Measurements from ENCODE around the gene KCNJ10.

Gene KCNJ10

DNA sequence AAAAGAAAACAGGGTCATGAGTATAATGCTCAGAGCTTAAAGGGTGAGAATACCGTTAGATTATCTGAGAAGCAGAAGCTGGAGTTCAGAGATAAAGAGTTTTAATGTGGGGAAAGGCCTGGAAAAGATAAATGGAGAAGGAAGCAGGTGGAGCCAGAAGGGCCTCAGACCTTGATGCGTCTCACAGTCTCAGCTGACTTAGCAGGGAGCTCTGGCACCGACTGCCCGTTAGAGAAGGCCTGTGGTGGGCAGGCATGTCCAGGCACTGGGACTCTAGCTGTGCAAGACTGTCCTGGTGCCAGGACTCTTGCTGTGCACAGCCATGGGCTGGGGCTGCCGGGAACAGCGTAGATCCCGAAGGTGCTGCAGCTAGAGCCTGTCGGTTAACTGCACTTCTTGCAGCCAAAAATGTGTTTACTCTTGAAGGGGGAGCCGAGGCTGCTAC is 112.1 kb downstream of the KCNJ10 start:
- Mint-ChIP-seq H3K9me3 (no peaks in the 10 kb centered on the region), H3K36me3 (ENCODE audit: insufficient read depth) (no peaks in the 10 kb centered on the region), H3K27me3 (peaks cover 31 to 41% of the 10 kb centered on the region in 2 donors), H3K4me1 (ENCODE audit: low read depth in 2 of 2) (no peaks in the 10 kb centered on the region), H3K27ac (no peak overlapping the region), H3K4me3 (no peak overlapping the region)
- ATAC-seq (replicated peaks) (no peak), DNase-seq (no peak)

DNA sequence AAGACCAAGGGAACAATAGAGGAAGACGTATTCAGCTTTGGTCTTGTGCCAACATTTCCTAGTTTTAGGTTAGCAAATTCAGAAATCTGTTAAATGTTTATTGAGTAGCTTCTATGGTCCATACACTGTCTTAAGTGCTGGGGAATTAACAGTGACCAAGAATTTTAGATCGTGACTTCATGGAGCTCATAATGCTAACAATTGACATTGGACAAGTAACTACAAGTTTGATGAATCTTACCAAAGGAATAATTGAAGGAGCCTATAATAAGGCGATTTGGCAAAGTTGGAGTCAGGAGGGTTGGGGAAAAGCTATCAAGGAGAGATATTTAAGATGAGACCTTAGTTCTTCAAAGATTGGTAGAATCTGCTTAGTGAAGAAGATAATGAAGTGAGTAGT is 114.5 kb downstream of the KCNJ10 start:
- Mint-ChIP-seq H3K27ac (no peak overlapping the region), H3K27me3 (peaks cover 47 to 65% of the 10 kb centered on the region in 2 donors), H3K4me3 (no peak overlapping the region), H3K4me1 (ENCODE audit: low read depth in 2 of 2) (no peaks in the 10 kb centered on the region), H3K9me3 (no peaks in the 10 kb centered on the region), H3K36me3 (ENCODE audit: insufficient read depth) (no peaks in the 10 kb centered on the region)
- ATAC-seq (replicated peaks) (no peak), DNase-seq (no peak)

DNA sequence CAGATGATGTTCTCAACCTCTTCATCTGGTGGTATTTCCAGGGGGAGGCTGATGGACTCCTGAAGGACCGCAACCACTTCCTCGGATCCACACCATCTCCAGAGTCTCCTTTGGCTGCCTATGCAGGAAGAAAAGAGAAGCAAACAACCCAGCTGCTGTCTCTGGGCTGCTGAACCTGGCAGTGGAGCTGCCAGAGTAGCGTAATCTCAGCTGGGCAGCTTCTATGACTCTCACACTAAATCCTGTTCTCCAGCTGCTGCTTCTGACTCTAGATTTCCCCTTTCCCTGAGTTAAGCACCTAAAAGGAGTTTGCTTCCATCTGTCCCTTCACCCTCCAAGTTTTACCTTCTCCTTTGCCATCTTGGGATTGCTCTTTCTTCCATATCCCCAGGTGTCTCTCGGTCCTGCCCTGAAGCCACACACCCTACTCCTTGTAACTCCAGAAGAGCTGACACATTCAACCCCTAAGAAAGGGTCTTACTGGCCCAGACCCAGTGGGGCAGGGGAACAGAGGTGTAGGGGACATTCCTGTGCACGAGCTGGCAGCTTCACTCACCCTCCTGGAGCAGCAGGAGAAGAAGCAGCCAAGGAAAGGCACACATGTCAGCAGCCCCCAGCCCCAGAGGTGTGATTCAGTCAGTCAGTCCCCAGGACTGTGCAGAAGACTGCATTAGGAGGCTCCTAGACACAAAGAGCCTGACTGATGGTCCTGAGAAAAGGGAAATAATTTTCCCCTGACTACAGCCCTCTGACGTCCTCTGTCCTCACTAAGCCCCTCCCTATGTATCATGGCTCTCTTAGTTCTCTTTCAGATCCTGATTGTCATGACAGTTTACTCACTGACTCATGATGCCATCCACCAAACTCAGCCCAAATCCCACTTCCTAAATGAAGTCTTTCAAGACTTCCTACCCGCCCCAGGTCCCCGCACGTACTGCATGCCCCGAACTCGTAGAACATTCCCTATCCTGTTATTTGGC is 116.1 kb downstream of the KCNJ10 start, which contains the start of gene SLAMF9:
Gene SLAMF9, minus strand, starts transcription at position 702 of the 980 bp plus-strand sequence. Its CDS starts 100 bp downstream, at position 602.
- Mint-ChIP-seq H3K27ac (no peak within 1 kb of the TSS), H3K36me3 (ENCODE audit: insufficient read depth) (no peaks in the 10 kb centered on the region), H3K27me3 (peaks cover 42 to 68% of the 10 kb centered on the region in 2 donors), H3K9me3 (no peaks in the 10 kb centered on the region), H3K4me1 (ENCODE audit: low read depth in 2 of 2) (no peaks in the 10 kb centered on the region), H3K4me3 (no peak within 1 kb of the TSS)
- ATAC-seq (replicated peaks): peak; percentile 14
- no peak for DNase-seq

DNA sequence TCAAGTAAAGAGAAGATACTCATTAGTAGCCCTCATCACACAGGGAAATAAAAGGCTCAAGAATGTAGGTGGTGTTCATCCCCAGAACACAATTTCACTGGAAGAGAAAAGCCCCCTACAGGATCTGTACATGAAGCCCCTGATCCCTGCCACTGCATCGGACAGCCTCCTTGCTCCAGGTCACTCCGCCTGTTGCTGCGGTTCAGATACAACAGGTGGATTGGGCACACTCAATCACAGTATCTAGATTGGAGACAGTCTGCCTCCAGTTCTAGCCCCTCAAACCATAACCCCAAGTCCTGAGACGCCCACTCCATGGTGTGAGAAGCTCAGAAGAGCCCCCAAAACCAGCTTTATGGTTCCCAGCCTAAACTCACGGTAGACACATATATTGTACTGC is 117.0 kb downstream of the KCNJ10 start:
- Mint-ChIP-seq H3K36me3 (ENCODE audit: insufficient read depth) (no peaks in the 10 kb centered on the region), H3K4me3 (no peak overlapping the region), H3K27ac (no peak overlapping the region), H3K9me3 (no peaks in the 10 kb centered on the region), H3K4me1 (ENCODE audit: low read depth in 2 of 2) (no peaks in the 10 kb centered on the region), H3K27me3 (peaks cover 41 to 67% of the 10 kb centered on the region in 2 donors)
- no peak for DNase-seq
- ATAC-seq (replicated peaks): no peak

DNA sequence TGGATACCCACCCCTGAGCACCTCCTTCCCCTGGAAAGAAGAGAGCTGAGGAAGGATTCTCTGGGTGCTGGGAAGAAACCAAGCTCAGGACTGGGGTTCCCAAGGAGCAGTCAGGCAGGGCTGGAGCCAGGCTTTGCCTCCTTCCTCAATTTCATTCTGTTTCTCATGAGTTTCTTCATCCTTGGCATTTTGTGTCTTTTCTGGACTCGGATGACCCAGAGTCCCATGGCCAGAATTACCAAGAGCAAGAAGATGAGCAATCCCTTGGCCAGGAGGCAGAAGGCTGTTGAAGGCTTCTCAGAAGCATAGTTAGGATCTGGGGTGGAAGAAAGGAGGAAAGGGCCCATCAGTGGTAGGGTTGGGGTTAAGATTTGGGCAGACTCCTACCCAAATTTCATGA is 118.4 kb downstream of the KCNJ10 start:
- H3K27ac Mint-ChIP-seq: no peak overlapping the region
- H3K36me3 Mint-ChIP-seq (ENCODE audit: insufficient read depth): no peaks in the 10 kb centered on the region
- H3K27me3 Mint-ChIP-seq: peaks cover 41 to 63% of the 10 kb centered on the region in 2 donors

DNA sequence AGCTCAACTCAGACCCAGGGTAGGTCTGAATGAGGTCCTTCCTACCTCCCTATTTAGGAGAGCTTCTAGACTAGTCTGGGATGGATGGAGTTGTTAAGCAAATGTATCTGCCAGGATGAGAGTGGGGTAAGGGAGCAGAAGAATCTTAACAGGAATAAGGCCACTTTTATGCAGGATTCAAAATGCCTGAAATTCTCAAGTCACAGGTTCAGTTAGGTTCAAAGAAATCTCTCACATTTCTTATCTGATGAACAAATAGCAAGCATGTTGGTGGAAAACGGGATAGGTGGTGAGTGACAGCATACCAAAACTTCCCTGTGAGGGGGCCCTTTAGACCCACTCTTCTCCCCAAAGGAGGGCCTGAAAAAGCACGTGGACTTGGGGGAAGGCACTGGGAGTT is 118.9 kb downstream of the KCNJ10 start:
- H3K4me1 Mint-ChIP-seq (ENCODE audit: low read depth in 2 of 2): no peaks in the 10 kb centered on the region
- H3K9me3 Mint-ChIP-seq: no peaks in the 10 kb centered on the region
- ATAC-seq (replicated peaks) (no peak), DNase-seq (no peak)
- H3K27me3 Mint-ChIP-seq: peaks cover 41 to 58% of the 10 kb centered on the region in 2 donors
- H3K4me3 Mint-ChIP-seq: no peak overlapping the region
- H3K27ac Mint-ChIP-seq: no peak overlapping the region
- H3K36me3 Mint-ChIP-seq (ENCODE audit: insufficient read depth): no peaks in the 10 kb centered on the region

More for the DNA sequence above, 118.4 kb downstream of the KCNJ10 start:
- DNase-seq: no peak
- Mint-ChIP-seq H3K4me1 (ENCODE audit: low read depth in 2 of 2) (no peaks in the 10 kb centered on the region), H3K9me3 (no peaks in the 10 kb centered on the region), H3K4me3 (no peak overlapping the region)
- no peak for ATAC-seq (replicated peaks)

DNA sequence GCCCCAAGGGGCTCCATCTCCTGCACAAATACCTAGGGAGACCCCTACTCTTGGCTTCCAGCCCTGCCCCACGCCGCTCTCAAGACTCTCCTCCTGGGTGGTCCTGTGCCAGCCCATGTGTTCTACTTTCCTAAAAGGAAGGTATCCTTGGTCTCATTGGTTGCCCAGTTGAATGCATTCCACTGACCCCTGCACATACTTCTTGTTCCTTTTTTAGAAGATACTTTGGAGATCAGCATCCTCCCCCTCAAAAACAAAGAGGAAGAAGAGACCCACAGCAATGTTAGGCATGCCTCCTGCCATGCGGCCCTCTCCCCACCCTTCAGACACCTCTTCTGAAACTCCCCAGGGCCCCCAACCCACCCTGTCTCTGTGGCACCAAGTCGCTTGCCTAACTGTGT is 120.0 kb downstream of the KCNJ10 start:
- Mint-ChIP-seq H3K9me3 (no peaks in the 10 kb centered on the region), H3K27me3 (peaks cover 47 to 68% of the 10 kb centered on the region in 2 donors), H3K4me3 (no peak overlapping the region), H3K36me3 (ENCODE audit: insufficient read depth) (no peaks in the 10 kb centered on the region), H3K4me1 (ENCODE audit: low read depth in 2 of 2) (peaks cover 6% of the 10 kb centered on the region in 2 donors), H3K27ac (no peak overlapping the region)
- DNase-seq (no peak), ATAC-seq (replicated peaks) (no peak)

DNA sequence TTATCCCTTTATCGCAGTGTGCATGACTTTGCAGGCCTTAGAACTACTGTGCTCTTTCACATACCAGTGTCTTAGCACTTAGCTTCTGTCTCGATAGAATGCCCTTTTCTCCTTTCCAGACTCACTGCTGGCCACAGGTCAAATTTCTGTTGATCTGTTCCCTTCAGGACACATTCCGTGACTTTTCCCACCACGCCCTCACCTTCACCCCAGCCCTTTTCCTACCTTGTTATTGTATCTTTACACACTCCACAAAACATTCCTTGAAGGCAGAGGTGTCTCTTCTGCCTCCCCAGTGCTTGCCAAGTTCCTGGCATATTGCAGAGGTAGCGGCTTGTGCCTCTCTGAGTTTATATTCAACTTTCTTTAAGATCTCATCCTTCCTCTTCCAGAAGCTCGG is 120.8 kb downstream of the KCNJ10 start:
- Mint-ChIP-seq H3K9me3 (no peaks in the 10 kb centered on the region), H3K36me3 (ENCODE audit: insufficient read depth) (no peaks in the 10 kb centered on the region), H3K4me3 (no peak overlapping the region), H3K27ac (peak overlapping the region in 1 of 2 donors; percentile 14), H3K27me3 (peaks cover 52 to 70% of the 10 kb centered on the region in 2 donors), H3K4me1 (ENCODE audit: low read depth in 2 of 2) (peaks cover 10% of the 10 kb centered on the region in 2 donors)
- DNase-seq (no peak), ATAC-seq (replicated peaks) (no peak)
